ENCODE results near the gene RBM12.

The RBM12 gene

GRCh38 chr20:35653893-35654292, 10.8 kb downstream of the RBM12 start:
- TF ChIP-seq ZBTB7A (IDR thresholded peaks at IDR 0.05; ENCODE audit: low read depth) (no peak), NFIC (IDR thresholded peaks at IDR 0.05) (no peak), MAX (IDR thresholded peaks at IDR 0.05) (no peak), EP300 (IDR thresholded peaks at IDR 0.05; ENCODE audit: borderline replicate concordance) (no peak), YY1 (IDR thresholded peaks at IDR 0.05; ENCODE audit: low read depth) (no peak), RAD21 (IDR thresholded peaks at IDR 0.05; ENCODE audit: low read depth) (no peak)
- TF ChIP-seq, protein P1, sequence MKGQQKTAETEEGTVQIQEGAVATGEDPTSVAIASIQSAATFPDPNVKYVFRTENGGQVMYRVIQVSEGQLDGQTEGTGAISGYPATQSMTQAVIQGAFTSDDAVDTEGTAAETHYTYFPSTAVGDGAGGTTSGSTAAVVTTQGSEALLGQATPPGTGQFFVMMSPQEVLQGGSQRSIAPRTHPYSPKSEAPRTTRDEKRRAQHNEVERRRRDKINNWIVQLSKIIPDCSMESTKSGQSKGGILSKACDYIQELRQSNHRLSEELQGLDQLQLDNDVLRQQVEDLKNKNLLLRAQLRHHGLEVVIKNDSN (IDR thresholded peaks at IDR 0.05) = no peak
- TF ChIP-seq, protein P2, sequence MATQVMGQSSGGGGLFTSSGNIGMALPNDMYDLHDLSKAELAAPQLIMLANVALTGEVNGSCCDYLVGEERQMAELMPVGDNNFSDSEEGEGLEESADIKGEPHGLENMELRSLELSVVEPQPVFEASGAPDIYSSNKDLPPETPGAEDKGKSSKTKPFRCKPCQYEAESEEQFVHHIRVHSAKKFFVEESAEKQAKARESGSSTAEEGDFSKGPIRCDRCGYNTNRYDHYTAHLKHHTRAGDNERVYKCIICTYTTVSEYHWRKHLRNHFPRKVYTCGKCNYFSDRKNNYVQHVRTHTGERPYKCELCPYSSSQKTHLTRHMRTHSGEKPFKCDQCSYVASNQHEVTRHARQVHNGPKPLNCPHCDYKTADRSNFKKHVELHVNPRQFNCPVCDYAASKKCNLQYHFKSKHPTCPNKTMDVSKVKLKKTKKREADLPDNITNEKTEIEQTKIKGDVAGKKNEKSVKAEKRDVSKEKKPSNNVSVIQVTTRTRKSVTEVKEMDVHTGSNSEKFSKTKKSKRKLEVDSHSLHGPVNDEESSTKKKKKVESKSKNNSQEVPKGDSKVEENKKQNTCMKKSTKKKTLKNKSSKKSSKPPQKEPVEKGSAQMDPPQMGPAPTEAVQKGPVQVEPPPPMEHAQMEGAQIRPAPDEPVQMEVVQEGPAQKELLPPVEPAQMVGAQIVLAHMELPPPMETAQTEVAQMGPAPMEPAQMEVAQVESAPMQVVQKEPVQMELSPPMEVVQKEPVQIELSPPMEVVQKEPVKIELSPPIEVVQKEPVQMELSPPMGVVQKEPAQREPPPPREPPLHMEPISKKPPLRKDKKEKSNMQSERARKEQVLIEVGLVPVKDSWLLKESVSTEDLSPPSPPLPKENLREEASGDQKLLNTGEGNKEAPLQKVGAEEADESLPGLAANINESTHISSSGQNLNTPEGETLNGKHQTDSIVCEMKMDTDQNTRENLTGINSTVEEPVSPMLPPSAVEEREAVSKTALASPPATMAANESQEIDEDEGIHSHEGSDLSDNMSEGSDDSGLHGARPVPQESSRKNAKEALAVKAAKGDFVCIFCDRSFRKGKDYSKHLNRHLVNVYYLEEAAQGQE (IDR thresholded peaks at IDR 0.05; ENCODE audit: low read depth) = no peak

DNA sequence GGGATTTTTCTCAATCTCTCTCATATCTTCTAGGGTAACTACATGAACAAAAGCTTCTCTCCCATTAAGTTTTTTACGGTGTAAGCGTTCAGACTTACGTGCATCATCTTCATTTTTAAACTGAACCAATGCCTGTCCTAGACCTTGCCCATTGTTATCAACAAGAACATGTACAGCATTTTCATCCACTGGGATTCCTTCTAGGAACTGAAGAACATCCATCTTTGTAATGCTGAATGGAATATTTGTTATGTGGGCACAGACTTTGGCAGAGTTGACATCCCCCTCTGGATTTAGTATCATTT, 11.3 kb downstream of the RBM12 start:
- TF ChIP-seq CREB1 (IDR thresholded peaks at IDR 0.05; ENCODE audit: low read depth) = no peak
- TF ChIP-seq ZBTB7A (IDR thresholded peaks at IDR 0.05; ENCODE audit: low read depth) = no peak
- TF ChIP-seq, protein P1 (IDR thresholded peaks at IDR 0.05) = no peak
- TF ChIP-seq CEBPB (IDR thresholded peaks at IDR 0.05) = no peak
- TF ChIP-seq RAD21 (IDR thresholded peaks at IDR 0.05; ENCODE audit: low read depth) = no peak
- TF ChIP-seq, protein P2 (IDR thresholded peaks at IDR 0.05; ENCODE audit: low read depth) = no peak
- no peak for TF ChIP-seq TAF1 (IDR thresholded peaks at IDR 0.05; ENCODE audit: low read depth)
- TF ChIP-seq FOXM1 (IDR thresholded peaks at IDR 0.05; ENCODE audit: borderline replicate concordance, low read depth) = no peak
- TF ChIP-seq EGR1 (IDR thresholded peaks at IDR 0.05) = no peak
- no peak for TF ChIP-seq TCF12 (IDR thresholded peaks at IDR 0.05; ENCODE audit: low read depth)
- no peak for TF ChIP-seq EP300 (IDR thresholded peaks at IDR 0.05; ENCODE audit: borderline replicate concordance)
- no peak for TF ChIP-seq TEAD4 (IDR thresholded peaks at IDR 0.05)
- no peak for TF ChIP-seq MAX (IDR thresholded peaks at IDR 0.05)
- no peak for TF ChIP-seq NFIC (IDR thresholded peaks at IDR 0.05)
- no peak for TF ChIP-seq YY1 (IDR thresholded peaks at IDR 0.05; ENCODE audit: low read depth)

DNA sequence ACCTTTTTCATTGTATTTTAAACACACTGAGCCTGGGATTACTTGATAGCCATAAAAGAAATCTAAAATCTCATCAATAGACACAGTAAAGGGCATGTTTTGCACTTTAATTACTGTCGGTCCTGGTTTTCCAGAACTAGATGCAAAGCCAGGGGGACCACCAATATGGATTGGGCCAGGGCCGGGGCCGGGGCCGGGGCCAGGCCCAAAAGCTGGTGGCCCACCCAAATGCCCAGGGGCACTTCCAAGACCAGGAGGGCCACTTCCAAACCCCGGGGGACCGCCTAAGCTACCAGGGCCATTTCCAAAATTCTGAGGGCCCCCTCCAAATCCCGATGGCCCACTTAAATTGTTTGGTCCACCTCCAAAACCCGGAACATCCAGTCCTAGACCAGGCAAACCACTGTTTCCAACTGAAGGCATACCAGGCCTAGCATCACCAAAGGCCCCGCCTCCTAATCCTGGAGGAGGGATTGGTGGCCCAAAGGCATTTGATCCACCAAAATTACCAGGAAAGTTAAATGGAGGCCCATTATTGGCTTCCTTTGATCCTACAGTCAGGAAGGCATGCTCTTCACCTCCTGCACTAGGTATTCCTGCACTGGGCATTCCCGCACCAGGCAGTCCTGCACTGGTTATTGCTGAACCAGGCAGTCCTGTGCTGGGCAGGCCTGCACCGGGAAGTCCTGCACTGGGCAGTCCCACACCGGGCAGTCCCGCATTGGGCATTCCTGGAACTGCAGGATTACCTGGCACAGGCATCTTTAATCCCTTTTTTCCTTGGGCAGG, 11.9 kb downstream of the RBM12 start:
- no peak for TF ChIP-seq FOXM1 (IDR thresholded peaks at IDR 0.05; ENCODE audit: borderline replicate concordance, low read depth)
- TF ChIP-seq EGR1 (IDR thresholded peaks at IDR 0.05) = no peak
- no peak for TF ChIP-seq TEAD4 (IDR thresholded peaks at IDR 0.05)
- TF ChIP-seq MAX (IDR thresholded peaks at IDR 0.05) = no peak
- no peak for TF ChIP-seq TAF1 (IDR thresholded peaks at IDR 0.05; ENCODE audit: low read depth)
- TF ChIP-seq TCF12 (IDR thresholded peaks at IDR 0.05; ENCODE audit: low read depth) = no peak

GRCh38 chr20:35651958-35652357, 12.7 kb downstream of the RBM12 start:
- TF ChIP-seq CEBPB (IDR thresholded peaks at IDR 0.05) = no peak
- no peak for TF ChIP-seq NFIC (IDR thresholded peaks at IDR 0.05)
- no peak for TF ChIP-seq YY1 (IDR thresholded peaks at IDR 0.05; ENCODE audit: low read depth)
- TF ChIP-seq RAD21 (IDR thresholded peaks at IDR 0.05; ENCODE audit: low read depth) = no peak
- TF ChIP-seq, protein P1 (IDR thresholded peaks at IDR 0.05) = no peak
- TF ChIP-seq EP300 (IDR thresholded peaks at IDR 0.05; ENCODE audit: borderline replicate concordance) = no peak
- TF ChIP-seq CREB1 (IDR thresholded peaks at IDR 0.05; ENCODE audit: low read depth) = no peak
- TF ChIP-seq TAF1 (IDR thresholded peaks at IDR 0.05; ENCODE audit: low read depth) = no peak
- no peak for TF ChIP-seq TCF12 (IDR thresholded peaks at IDR 0.05; ENCODE audit: low read depth)
- no peak for TF ChIP-seq FOXM1 (IDR thresholded peaks at IDR 0.05; ENCODE audit: borderline replicate concordance, low read depth)
- TF ChIP-seq TEAD4 (IDR thresholded peaks at IDR 0.05) = no peak
- TF ChIP-seq EGR1 (IDR thresholded peaks at IDR 0.05) = no peak
- no peak for TF ChIP-seq ZBTB7A (IDR thresholded peaks at IDR 0.05; ENCODE audit: low read depth)
- TF ChIP-seq, protein P2 (IDR thresholded peaks at IDR 0.05; ENCODE audit: low read depth) = no peak
- no peak for TF ChIP-seq MAX (IDR thresholded peaks at IDR 0.05)

All from Ishikawa (cell line).